ENCODE data around the gene TGFBR3L.

Gene TGFBR3L

GRCh38 chr19:7914598-7915045, at the start of gene TGFBR3L:
TSS of gene TGFBR3L (plus strand) at chr19:7914830.
- no peak for DNase-seq

GRCh38 chr19:7865262-7865911, 49.2 kb upstream of the TGFBR3L start:
- DNase-seq = no peak

- DNase-seq = no peak
Observed at GRCh38 chr19:7866399-7867091, 48.1 kb upstream of the TGFBR3L start.

- no peak for DNase-seq
Observed at GRCh38 chr19:7867092-7867844, 47.4 kb upstream of the TGFBR3L start.

- no peak for DNase-seq
Observed at GRCh38 chr19:7868326-7868670, 46.3 kb upstream of the TGFBR3L start.

GRCh38 chr19:7868671-7869452, 45.8 kb upstream of the TGFBR3L start:
- no peak for DNase-seq

- DNase-seq = no peak
Observed at GRCh38 chr19:7869453-7869909, 45.1 kb upstream of the TGFBR3L start.

- no peak for DNase-seq
Observed at GRCh38 chr19:7869910-7870511, 44.6 kb upstream of the TGFBR3L start.

GRCh38 chr19:7870571-7871436, 43.8 kb upstream of the TGFBR3L start:
- DNase-seq = peak; percentile 41

- DNase-seq = peak; percentile 80
Observed at GRCh38 chr19:7871437-7872305, 43.0 kb upstream of the TGFBR3L start.

- DNase-seq = no peak
Observed at GRCh38 chr19:7872306-7873204, 42.1 kb upstream of the TGFBR3L start.

GRCh38 chr19:7873304-7874075, 41.1 kb upstream of the TGFBR3L start:
- no peak for DNase-seq

- peak; percentile 54 for DNase-seq
Observed at GRCh38 chr19:7874076-7874896, 40.3 kb upstream of the TGFBR3L start, which contains the start of gene PRR36. TSS of gene PRR36 (minus strand) at chr19:7874390. CDS start at chr19:7873689, 701 bp downstream.

GRCh38 chr19:7874897-7875273, 39.7 kb upstream of the TGFBR3L start:
- no peak for DNase-seq

GRCh38 chr19:7877249-7877836, 37.3 kb upstream of the TGFBR3L start:
- no peak for DNase-seq

GRCh38 chr19:7879111-7879807, 35.4 kb upstream of the TGFBR3L start:
- no peak for DNase-seq

- DNase-seq = no peak
Observed at GRCh38 chr19:7879836-7880235, 34.8 kb upstream of the TGFBR3L start.

Measured in NCI-H526 treated with DMSO at 0.1 percent for 48 hours (cell line).